ENCODE data around the gene CEP350. TPM values are rescaled to one million over a fixed set of nuclear protein-coding genes. Genes with fewer than 3 reads are reported as not detected.

CEP350 gene
- polyA plus RNA-seq, 1 of the 3 experiments (the other 2 are of a cell fraction): 2.9 TPM

GRCh38 chr1:179930867-179931266 lies 23.7 kb upstream of the CEP350 start (continued):
- TF ChIP-seq USF1 (IDR thresholded peaks at IDR 0.05; ENCODE audit: borderline replicate concordance, low read depth): no peak

GRCh38 chr1:179933219-179933618 lies 21.4 kb upstream of the CEP350 start:
- no peak overlapping the region for H3K27ac ChIP-seq (ENCODE audit: low read depth in 2 of 2, low read length in 1 of 2)
- H3K27me3 ChIP-seq (ENCODE audit: insufficient read depth): no peaks in the 10 kb centered on the region
- no peak overlapping the region for H3K9ac ChIP-seq
- no peaks in the 10 kb centered on the region for H4K20me1 ChIP-seq (ENCODE audit: insufficient read depth)
- H3K4me2 ChIP-seq: no peak overlapping the region
- no peak overlapping the region for H3K4me3 ChIP-seq (ENCODE audit: low read depth in 2 of 2, low read length in 1 of 2)
- no peaks in the 10 kb centered on the region for H3K9me2 ChIP-seq
- peaks cover 0 to 6% of the 10 kb centered on the region in 2 experiments; a peak in 2 of 4 replicates for H3K4me1 ChIP-seq (ENCODE audit: control insufficient read depth in 1 of 2, insufficient read depth in 2 of 2, low read depth in 1 of 2, low read length in 1 of 2)
- H3K36me3 ChIP-seq (replicated peaks in 1 of 2; ENCODE audit: control insufficient read depth in 1 of 2, insufficient read depth in 2 of 2, low read length in 1 of 2): no peaks in the 10 kb centered on the region
- H3K9me3 ChIP-seq: no peaks in the 10 kb centered on the region
- H3F3A ChIP-seq (replicated peaks; ENCODE audit: insufficient read depth): peaks cover 11% of the 10 kb centered on the region
- H2AFZ ChIP-seq (ENCODE audit: low read depth): no peak overlapping the region
- TF ChIP-seq REST (IDR thresholded peaks at IDR 0.05; ENCODE audit: low read depth, low read length) (no peak), GATA2 (CRISPR knock-in tag; IDR thresholded peaks at IDR 0.05) (no peak), CHD2 (IDR thresholded peaks at IDR 0.05; ENCODE audit: low read length, partially characterized antibody) (no peak), EZH2phosphoT487 (IDR thresholded peaks at IDR 0.05; ENCODE audit: borderline replicate concordance, low read depth) (no peak), PBX3 (IDR thresholded peaks at IDR 0.05) (no peak), RAD21 (IDR thresholded peaks at IDR 0.05; ENCODE audit: low read length) (no peak), ZBTB33 (IDR thresholded peaks at IDR 0.05; ENCODE audit: borderline replicate concordance, low read depth) (no peak), MAX (IDR thresholded peaks at IDR 0.05; ENCODE audit: low read depth) (no peak), TAF1 (IDR thresholded peaks at IDR 0.05; ENCODE audit: borderline replicate concordance, low read depth, low read length) (no peak), ELF1 (IDR thresholded peaks at IDR 0.05) (no peak), RCOR1 (IDR thresholded peaks at IDR 0.05; ENCODE audit: low read length) (no peak), TCF12 (IDR thresholded peaks at IDR 0.05) (no peak), GABPA (IDR thresholded peaks at IDR 0.05; ENCODE audit: low read depth) (no peak), NFIC (IDR thresholded peaks at IDR 0.05; ENCODE audit: borderline replicate concordance) (no peak)
- DNase-seq: no peak
- POLR2A ChIA-PET: no interaction called here
- CTCF ChIA-PET: interaction anchor here (1.1 kb wide), 1 partner anchor 27 kb away, joined by 3 read pairs; no protein-coding TSS in a partner anchor
- H3K79me2 ChIP-seq (ENCODE audit: insufficient read depth): no peaks in the 10 kb centered on the region
- 70% methylated on average over 2 of the region's 2 CpGs for WGBS (ENCODE audit: low lambda C conversion rate)

Data from SK-N-SH (cell line).